ENCODE results near the gene SLC23A3.

SLC23A3 gene

GRCh38 chr2:219131744-219132143 is 38.1 kb downstream of the SLC23A3 start:
- H3K4me3 ChIP-seq (ENCODE audit: low read depth, low read length): no peak overlapping the region
- TF ChIP-seq, protein P1, sequence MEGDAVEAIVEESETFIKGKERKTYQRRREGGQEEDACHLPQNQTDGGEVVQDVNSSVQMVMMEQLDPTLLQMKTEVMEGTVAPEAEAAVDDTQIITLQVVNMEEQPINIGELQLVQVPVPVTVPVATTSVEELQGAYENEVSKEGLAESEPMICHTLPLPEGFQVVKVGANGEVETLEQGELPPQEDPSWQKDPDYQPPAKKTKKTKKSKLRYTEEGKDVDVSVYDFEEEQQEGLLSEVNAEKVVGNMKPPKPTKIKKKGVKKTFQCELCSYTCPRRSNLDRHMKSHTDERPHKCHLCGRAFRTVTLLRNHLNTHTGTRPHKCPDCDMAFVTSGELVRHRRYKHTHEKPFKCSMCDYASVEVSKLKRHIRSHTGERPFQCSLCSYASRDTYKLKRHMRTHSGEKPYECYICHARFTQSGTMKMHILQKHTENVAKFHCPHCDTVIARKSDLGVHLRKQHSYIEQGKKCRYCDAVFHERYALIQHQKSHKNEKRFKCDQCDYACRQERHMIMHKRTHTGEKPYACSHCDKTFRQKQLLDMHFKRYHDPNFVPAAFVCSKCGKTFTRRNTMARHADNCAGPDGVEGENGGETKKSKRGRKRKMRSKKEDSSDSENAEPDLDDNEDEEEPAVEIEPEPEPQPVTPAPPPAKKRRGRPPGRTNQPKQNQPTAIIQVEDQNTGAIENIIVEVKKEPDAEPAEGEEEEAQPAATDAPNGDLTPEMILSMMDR (IDR thresholded peaks at IDR 0.05; ENCODE audit: low read depth, low read length, missing control alignments): no peak
- DNase-seq (ENCODE audit: low read depth): no peak

DNA sequence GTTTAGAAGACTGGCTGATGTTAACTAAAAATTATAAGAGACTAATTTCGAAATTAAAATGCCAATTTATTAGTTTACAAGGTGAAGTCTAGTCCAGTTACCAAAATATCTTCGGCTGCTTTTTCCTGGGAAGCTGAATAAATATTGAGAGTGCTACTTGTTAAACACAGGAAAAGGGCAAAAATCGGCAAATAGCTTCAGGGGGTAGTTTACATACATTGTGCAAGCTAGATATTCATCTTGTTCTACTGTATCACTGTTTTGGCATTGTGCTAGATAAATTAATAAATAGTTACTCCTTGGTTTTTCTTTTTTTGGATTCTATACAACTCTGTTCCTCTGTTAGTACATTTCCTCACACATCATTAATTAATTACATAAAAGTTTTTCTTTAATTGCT is 38.5 kb downstream of the SLC23A3 start:
- TF ChIP-seq, protein P1 (IDR thresholded peaks at IDR 0.05; ENCODE audit: low read depth, low read length, missing control alignments): no peak
- DNase-seq (ENCODE audit: low read depth): no peak
- no peak overlapping the region for H3K4me3 ChIP-seq (ENCODE audit: low read depth, low read length)

DNA sequence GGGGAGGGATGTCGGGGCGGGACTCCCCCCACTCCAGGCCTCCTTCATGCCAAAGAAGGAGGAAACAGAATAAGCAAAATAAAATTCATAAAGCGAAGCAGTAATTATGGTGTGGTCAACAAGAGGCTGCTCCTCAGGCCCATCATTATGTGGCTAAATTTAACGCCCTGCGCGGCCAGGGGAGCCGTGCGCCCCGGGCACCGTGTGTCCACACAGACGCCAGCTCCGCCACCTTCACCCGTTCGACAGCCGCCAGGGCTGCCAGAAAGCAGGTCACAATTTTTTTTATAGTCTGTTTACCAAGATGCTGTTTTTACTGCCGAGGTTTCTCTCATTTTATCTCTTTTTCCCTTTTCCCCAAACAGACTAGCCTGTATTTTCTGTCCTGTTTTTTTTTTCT is 40.2 kb downstream of the SLC23A3 start:
- TF ChIP-seq, protein P1 (IDR thresholded peaks at IDR 0.05; ENCODE audit: low read depth, low read length, missing control alignments): no peak
- no peak overlapping the region for H3K4me3 ChIP-seq (ENCODE audit: low read depth, low read length)
- DNase-seq (ENCODE audit: low read depth): no peak

DNA sequence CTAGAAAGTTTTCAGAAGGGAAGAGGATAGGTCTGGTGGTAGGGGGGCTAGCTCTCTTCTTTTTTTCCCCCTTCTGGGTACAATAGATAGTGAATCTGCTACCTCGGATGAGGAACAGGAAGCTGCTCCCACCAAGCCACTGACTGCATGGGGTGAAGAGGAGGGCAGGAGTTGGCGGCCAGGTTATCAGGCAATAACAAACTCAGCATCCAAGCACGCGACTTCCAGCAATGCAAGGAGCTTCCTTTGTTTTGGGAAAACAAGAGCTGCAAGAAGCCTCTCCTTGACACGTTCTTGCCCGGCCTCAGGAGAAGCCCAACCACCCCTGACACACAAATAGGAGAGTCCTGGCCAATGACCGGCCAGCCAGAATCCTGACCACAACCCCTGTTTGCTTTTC is 41.4 kb downstream of the SLC23A3 start:
- no peak overlapping the region for H3K4me3 ChIP-seq (ENCODE audit: low read depth, low read length)
- DNase-seq (ENCODE audit: low read depth): no peak
- TF ChIP-seq, protein P1 (IDR thresholded peaks at IDR 0.05; ENCODE audit: low read depth, low read length, missing control alignments): no peak

DNA sequence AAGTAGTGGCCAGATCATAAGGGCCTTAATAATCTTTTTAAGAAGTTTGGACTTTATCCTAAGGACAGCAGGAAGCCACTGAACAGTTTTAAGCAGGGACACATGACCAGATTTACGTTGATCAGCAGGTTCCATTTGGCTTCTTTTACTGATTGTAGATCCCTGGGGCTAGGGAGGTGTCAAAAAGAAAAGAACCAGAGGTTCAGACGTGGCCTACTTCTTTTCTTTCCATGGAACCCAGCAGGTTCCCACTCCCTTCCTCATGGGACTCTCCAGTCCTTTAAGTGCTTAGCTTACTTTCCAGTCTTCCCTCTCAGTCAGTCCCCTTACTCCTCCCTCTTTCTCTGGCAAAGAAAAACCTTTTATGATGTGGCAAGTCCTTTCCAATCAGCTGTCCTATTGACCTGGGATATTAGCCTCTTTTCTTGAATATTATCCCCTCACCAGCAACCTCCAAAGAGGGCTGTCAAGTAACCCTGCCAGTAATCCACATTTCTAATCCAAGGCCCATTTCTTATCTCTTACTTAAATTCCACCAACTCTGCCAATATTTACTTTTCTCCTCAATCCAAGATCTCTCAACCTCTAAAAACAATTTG is 42.7 kb downstream of the SLC23A3 start:
- no peak overlapping the region for H3K4me3 ChIP-seq (ENCODE audit: low read depth, low read length)
- no peak for DNase-seq (ENCODE audit: low read depth)
- TF ChIP-seq, protein P1 (IDR thresholded peaks at IDR 0.05; ENCODE audit: low read depth, low read length, missing control alignments): no peak

DNA sequence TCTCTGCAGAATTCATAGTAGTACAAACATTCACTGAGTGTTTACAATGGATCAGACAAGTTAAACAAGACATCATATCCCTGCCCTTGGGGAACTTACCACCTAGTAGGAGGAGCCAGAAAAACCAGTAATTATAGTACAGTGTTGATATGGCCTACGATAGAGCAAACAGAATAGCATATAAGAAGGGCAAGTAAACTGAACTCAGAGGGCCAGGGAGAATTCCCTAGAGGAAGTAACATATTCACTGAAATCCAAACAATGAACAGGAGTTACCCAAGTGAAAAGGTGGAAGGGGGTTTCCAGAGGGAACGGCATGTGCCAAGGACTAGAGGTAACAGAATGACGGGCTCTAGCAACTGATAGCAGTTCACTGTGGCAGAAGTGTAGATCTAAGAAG is 43.3 kb downstream of the SLC23A3 start:
- H3K4me3 ChIP-seq (ENCODE audit: low read depth, low read length): no peak overlapping the region
- TF ChIP-seq, protein P1 (IDR thresholded peaks at IDR 0.05; ENCODE audit: low read depth, low read length, missing control alignments): no peak
- no peak for DNase-seq (ENCODE audit: low read depth)

- TF ChIP-seq, protein P1 (IDR thresholded peaks at IDR 0.05; ENCODE audit: low read depth, low read length, missing control alignments): no peak
- H3K4me3 ChIP-seq (ENCODE audit: low read depth, low read length): no peak overlapping the region
These were observed 44.0 kb downstream of the SLC23A3 start for GRCh38 chr2:219125886-219126270.

More at GRCh38 chr2:219125886-219126270, 44.0 kb downstream of the SLC23A3 start:
- no peak for DNase-seq (ENCODE audit: low read depth)
